ENCODE results near the gene LAIR1. TPM values are rescaled to one million over a fixed set of nuclear protein-coding genes. Genes with fewer than 3 reads are reported as not detected.

LAIR1 gene
- total and polyA plus RNA-seq, 2 experiments from 2014 or later: 0.10 to 1.3 TPM

DNA sequence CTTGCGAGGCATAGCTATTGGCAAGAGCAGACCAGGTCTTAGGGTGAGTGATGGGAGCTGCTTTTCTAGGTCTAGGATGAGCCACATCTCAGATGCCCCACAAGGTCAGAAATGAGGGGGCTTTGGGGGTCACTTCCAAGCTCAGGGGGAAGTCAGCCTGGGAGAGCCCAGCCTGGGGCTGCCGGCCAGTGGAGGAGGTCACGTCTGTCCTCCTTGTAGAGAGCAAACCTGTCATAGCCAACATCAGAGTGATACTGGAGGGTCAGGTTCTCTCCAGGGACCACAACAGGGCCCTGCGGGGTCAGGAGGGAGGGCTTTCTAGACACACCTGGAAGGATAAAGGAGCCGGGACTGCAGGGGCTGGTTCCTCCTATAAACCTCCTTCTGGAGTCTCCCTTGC, 54.2 kb downstream of the LAIR1 start:
- Histone ChIP-seq H3K27ac (ENCODE audit: low read depth) (no peak overlapping the region), H4K20me1 (replicated peaks; ENCODE audit: insufficient read depth) (no peaks in the 10 kb centered on the region), H3K4me3 (no peak overlapping the region), H3K27me3 (ENCODE audit: insufficient read depth) (no peaks in the 10 kb centered on the region), H3K4me2 (no peak overlapping the region), H3K79me2 (replicated peaks; ENCODE audit: insufficient read depth) (no peaks in the 10 kb centered on the region), H3K36me3 (ENCODE audit: insufficient read depth) (no peaks in the 10 kb centered on the region), H3K9me2 (ENCODE audit: insufficient read depth) (peaks cover 5% of the 10 kb centered on the region; the same call in 1 of the 2 replicates), H2AFZ (no peak overlapping the region), H3K4me1 (ENCODE audit: insufficient read depth) (no peaks in the 10 kb centered on the region), H3F3A (replicated peaks; ENCODE audit: low read depth) (no peaks in the 10 kb centered on the region)
- Mint-ChIP-seq H3K27me3 (ENCODE audit: insufficient read depth, low read depth, poor library complexity) (peaks cover 10% of the 10 kb centered on the region), H3K36me3 (ENCODE audit: low read depth) (no peaks in the 10 kb centered on the region; the same call in 2 of the 3 replicates), H3K4me3 (no peak overlapping the region), H3K9me3 (peaks cover 7% of the 10 kb centered on the region; the same call in 2 of the 3 replicates), H3K4me1 (no peaks in the 10 kb centered on the region; the same call in 2 of the 3 replicates), H3K27ac (no peak overlapping the region)
- DNase-seq (ENCODE audit: low spot score) (no peak), ATAC-seq (no peak)
- TF ChIP-seq POLR2AphosphoS5 (IDR thresholded peaks at IDR 0.05; ENCODE audit: low read depth): no peak
- TF ChIP-seq CREB1 (CRISPR knock-in tag; IDR thresholded peaks at IDR 0.05; ENCODE audit: low read depth): no peak
- TF ChIP-seq, protein P1, sequence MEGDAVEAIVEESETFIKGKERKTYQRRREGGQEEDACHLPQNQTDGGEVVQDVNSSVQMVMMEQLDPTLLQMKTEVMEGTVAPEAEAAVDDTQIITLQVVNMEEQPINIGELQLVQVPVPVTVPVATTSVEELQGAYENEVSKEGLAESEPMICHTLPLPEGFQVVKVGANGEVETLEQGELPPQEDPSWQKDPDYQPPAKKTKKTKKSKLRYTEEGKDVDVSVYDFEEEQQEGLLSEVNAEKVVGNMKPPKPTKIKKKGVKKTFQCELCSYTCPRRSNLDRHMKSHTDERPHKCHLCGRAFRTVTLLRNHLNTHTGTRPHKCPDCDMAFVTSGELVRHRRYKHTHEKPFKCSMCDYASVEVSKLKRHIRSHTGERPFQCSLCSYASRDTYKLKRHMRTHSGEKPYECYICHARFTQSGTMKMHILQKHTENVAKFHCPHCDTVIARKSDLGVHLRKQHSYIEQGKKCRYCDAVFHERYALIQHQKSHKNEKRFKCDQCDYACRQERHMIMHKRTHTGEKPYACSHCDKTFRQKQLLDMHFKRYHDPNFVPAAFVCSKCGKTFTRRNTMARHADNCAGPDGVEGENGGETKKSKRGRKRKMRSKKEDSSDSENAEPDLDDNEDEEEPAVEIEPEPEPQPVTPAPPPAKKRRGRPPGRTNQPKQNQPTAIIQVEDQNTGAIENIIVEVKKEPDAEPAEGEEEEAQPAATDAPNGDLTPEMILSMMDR (conservative IDR thresholded peaks at IDR 0.05; ENCODE audit: low read depth in 2 of 2): no peak
- TF ChIP-seq ZNF114 (CRISPR knock-in tag; IDR thresholded peaks at IDR 0.05): no peak
- TF ChIP-seq JUNB (IDR thresholded peaks at IDR 0.05; ENCODE audit: unreplicated experiment): no peak
- TF ChIP-seq STAT1 (IDR thresholded peaks at IDR 0.05; ENCODE audit: unreplicated experiment): no peak
- TF ChIP-seq EZH2phosphoT487 (IDR thresholded peaks at IDR 0.05; ENCODE audit: unreplicated experiment): no peak
- TF ChIP-seq, protein P2, sequence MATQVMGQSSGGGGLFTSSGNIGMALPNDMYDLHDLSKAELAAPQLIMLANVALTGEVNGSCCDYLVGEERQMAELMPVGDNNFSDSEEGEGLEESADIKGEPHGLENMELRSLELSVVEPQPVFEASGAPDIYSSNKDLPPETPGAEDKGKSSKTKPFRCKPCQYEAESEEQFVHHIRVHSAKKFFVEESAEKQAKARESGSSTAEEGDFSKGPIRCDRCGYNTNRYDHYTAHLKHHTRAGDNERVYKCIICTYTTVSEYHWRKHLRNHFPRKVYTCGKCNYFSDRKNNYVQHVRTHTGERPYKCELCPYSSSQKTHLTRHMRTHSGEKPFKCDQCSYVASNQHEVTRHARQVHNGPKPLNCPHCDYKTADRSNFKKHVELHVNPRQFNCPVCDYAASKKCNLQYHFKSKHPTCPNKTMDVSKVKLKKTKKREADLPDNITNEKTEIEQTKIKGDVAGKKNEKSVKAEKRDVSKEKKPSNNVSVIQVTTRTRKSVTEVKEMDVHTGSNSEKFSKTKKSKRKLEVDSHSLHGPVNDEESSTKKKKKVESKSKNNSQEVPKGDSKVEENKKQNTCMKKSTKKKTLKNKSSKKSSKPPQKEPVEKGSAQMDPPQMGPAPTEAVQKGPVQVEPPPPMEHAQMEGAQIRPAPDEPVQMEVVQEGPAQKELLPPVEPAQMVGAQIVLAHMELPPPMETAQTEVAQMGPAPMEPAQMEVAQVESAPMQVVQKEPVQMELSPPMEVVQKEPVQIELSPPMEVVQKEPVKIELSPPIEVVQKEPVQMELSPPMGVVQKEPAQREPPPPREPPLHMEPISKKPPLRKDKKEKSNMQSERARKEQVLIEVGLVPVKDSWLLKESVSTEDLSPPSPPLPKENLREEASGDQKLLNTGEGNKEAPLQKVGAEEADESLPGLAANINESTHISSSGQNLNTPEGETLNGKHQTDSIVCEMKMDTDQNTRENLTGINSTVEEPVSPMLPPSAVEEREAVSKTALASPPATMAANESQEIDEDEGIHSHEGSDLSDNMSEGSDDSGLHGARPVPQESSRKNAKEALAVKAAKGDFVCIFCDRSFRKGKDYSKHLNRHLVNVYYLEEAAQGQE (IDR thresholded peaks at IDR 0.05; ENCODE audit: unreplicated experiment): no peak
- TF ChIP-seq, protein P3, sequence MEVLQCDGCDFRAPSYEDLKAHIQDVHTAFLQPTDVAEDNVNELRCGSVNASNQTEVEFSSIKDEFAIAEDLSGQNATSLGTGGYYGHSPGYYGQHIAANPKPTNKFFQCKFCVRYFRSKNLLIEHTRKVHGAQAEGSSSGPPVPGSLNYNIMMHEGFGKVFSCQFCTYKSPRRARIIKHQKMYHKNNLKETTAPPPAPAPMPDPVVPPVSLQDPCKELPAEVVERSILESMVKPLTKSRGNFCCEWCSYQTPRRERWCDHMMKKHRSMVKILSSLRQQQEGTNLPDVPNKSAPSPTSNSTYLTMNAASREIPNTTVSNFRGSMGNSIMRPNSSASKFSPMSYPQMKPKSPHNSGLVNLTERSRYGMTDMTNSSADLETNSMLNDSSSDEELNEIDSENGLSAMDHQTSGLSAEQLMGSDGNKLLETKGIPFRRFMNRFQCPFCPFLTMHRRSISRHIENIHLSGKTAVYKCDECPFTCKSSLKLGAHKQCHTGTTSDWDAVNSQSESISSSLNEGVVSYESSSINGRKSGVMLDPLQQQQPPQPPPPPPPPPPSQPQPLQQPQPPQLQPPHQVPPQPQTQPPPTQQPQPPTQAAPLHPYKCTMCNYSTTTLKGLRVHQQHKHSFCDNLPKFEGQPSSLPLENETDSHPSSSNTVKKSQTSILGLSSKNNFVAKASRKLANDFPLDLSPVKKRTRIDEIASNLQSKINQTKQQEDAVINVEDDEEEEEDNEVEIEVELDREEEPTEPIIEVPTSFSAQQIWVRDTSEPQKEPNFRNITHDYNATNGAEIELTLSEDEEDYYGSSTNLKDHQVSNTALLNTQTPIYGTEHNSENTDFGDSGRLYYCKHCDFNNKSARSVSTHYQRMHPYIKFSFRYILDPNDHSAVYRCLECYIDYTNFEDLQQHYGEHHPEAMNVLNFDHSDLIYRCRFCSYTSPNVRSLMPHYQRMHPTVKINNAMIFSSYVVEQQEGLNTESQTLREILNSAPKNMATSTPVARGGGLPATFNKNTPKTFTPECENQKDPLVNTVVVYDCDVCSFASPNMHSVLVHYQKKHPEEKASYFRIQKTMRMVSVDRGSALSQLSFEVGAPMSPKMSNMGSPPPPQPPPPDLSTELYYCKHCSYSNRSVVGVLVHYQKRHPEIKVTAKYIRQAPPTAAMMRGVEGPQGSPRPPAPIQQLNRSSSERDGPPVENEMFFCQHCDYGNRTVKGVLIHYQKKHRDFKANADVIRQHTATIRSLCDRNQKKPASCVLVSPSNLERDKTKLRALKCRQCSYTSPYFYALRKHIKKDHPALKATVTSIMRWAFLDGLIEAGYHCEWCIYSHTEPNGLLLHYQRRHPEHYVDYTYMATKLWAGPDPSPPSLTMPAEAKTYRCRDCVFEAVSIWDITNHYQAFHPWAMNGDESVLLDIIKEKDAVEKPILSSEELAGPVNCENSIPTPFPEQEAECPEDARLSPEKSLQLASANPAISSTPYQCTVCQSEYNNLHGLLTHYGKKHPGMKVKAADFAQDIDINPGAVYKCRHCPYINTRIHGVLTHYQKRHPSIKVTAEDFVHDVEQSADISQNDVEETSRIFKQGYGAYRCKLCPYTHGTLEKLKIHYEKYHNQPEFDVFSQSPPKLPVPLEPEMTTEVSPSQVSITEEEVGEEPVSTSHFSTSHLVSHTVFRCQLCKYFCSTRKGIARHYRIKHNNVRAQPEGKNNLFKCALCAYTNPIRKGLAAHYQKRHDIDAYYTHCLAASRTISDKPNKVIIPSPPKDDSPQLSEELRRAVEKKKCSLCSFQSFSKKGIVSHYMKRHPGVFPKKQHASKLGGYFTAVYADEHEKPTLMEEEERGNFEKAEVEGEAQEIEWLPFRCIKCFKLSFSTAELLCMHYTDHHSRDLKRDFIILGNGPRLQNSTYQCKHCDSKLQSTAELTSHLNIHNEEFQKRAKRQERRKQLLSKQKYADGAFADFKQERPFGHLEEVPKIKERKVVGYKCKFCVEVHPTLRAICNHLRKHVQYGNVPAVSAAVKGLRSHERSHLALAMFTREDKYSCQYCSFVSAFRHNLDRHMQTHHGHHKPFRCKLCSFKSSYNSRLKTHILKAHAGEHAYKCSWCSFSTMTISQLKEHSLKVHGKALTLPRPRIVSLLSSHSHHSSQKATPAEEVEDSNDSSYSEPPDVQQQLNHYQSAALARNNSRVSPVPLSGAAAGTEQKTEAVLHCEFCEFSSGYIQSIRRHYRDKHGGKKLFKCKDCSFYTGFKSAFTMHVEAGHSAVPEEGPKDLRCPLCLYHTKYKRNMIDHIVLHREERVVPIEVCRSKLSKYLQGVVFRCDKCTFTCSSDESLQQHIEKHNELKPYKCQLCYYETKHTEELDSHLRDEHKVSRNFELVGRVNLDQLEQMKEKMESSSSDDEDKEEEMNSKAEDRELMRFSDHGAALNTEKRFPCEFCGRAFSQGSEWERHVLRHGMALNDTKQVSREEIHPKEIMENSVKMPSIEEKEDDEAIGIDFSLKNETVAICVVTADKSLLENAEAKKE (CRISPR knock-in tag; IDR thresholded peaks at IDR 0.05): no peak
- TF ChIP-seq EZH2 (IDR thresholded peaks at IDR 0.05; ENCODE audit: low read depth, unreplicated experiment): no peak
- no peak for TF ChIP-seq ZNF331 (CRISPR knock-in tag; IDR thresholded peaks at IDR 0.05; ENCODE audit: low read depth)
- no peak for TF ChIP-seq NANOG (IDR thresholded peaks at IDR 0.05; ENCODE audit: borderline replicate concordance)
- TF ChIP-seq, protein P4, sequence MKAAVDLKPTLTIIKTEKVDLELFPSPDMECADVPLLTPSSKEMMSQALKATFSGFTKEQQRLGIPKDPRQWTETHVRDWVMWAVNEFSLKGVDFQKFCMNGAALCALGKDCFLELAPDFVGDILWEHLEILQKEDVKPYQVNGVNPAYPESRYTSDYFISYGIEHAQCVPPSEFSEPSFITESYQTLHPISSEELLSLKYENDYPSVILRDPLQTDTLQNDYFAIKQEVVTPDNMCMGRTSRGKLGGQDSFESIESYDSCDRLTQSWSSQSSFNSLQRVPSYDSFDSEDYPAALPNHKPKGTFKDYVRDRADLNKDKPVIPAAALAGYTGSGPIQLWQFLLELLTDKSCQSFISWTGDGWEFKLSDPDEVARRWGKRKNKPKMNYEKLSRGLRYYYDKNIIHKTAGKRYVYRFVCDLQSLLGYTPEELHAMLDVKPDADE (IDR thresholded peaks at IDR 0.05): no peak

Measured in GM23338 (cell line).